Measurements from ENCODE around the gene ZSWIM8. TPM values are rescaled to one million over a fixed set of nuclear protein-coding genes. Genes with fewer than 3 reads are reported as not detected.

Gene ZSWIM8
- total and polyA plus RNA-seq, 10 of the 15 experiments (the other 5 are each of a cell fraction or from before 2014, with no cell fraction given): 7.8 to 47.1 (median 23.6) TPM

DNA sequence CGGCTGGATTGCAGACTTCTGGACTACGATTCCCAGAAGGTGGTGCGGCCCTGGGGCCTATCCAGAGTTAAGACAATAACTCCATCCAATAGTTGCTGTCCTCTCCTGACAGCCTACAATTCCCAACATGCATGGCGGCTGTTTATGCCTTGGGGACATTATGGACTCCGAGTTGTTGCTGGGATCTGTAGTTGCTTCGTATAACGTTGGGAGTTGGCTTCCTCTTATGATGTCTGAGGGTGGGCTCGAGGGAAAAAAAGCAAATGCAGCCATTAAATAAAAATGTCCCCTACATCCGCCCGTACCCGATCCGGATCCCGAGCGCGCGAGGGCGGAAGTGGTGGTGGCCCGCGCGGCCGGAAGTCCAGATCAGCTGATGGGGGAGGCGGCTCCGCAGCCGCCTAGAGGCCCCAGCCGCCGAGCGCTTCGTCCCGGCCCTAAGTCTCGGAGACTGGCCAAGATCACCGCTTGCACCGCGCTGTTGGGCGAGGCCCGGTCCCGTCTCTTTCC is at the start of gene ZSWIM8 (continued):
- TF ChIP-seq MTA2 (IDR thresholded peaks at IDR 0.05; ENCODE audit: low read depth): 0 out of 2 replicates have a peak, but pooled peaks have one; percentile 26
- TF ChIP-seq, protein P1, sequence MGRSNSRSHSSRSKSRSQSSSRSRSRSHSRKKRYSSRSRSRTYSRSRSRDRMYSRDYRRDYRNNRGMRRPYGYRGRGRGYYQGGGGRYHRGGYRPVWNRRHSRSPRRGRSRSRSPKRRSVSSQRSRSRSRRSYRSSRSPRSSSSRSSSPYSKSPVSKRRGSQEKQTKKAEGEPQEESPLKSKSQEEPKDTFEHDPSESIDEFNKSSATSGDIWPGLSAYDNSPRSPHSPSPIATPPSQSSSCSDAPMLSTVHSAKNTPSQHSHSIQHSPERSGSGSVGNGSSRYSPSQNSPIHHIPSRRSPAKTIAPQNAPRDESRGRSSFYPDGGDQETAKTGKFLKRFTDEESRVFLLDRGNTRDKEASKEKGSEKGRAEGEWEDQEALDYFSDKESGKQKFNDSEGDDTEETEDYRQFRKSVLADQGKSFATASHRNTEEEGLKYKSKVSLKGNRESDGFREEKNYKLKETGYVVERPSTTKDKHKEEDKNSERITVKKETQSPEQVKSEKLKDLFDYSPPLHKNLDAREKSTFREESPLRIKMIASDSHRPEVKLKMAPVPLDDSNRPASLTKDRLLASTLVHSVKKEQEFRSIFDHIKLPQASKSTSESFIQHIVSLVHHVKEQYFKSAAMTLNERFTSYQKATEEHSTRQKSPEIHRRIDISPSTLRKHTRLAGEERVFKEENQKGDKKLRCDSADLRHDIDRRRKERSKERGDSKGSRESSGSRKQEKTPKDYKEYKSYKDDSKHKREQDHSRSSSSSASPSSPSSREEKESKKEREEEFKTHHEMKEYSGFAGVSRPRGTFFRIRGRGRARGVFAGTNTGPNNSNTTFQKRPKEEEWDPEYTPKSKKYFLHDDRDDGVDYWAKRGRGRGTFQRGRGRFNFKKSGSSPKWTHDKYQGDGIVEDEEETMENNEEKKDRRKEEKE (IDR thresholded peaks at IDR 0.05): no peak
- TF ChIP-seq, protein P2, sequence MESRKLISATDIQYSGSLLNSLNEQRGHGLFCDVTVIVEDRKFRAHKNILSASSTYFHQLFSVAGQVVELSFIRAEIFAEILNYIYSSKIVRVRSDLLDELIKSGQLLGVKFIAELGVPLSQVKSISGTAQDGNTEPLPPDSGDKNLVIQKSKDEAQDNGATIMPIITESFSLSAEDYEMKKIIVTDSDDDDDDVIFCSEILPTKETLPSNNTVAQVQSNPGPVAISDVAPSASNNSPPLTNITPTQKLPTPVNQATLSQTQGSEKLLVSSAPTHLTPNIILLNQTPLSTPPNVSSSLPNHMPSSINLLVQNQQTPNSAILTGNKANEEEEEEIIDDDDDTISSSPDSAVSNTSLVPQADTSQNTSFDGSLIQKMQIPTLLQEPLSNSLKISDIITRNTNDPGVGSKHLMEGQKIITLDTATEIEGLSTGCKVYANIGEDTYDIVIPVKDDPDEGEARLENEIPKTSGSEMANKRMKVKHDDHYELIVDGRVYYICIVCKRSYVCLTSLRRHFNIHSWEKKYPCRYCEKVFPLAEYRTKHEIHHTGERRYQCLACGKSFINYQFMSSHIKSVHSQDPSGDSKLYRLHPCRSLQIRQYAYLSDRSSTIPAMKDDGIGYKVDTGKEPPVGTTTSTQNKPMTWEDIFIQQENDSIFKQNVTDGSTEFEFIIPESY (IDR thresholded peaks at IDR 0.05): no peak
- TF ChIP-seq CBX3 (IDR thresholded peaks at IDR 0.05; ENCODE audit: borderline replicate concordance, low read depth): no peak
- TF ChIP-seq TARDBP (IDR thresholded peaks at IDR 0.05; ENCODE audit: borderline replicate concordance): peak; percentile 44; the same call in 1 of the 2 replicates
- no peak for TF ChIP-seq RCOR1 (conservative IDR thresholded peaks at IDR 0.05; ENCODE audit: low read depth, low read length)
- TF ChIP-seq, protein P3, sequence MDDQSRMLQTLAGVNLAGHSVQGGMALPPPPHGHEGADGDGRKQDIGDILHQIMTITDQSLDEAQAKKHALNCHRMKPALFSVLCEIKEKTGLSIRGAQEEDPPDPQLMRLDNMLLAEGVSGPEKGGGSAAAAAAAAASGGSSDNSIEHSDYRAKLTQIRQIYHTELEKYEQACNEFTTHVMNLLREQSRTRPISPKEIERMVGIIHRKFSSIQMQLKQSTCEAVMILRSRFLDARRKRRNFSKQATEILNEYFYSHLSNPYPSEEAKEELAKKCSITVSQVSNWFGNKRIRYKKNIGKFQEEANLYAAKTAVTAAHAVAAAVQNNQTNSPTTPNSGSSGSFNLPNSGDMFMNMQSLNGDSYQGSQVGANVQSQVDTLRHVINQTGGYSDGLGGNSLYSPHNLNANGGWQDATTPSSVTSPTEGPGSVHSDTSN (IDR thresholded peaks at IDR 0.05; ENCODE audit: insufficient replicate concordance, low read depth, low read length): peak; percentile 62
- TF ChIP-seq, protein P4, sequence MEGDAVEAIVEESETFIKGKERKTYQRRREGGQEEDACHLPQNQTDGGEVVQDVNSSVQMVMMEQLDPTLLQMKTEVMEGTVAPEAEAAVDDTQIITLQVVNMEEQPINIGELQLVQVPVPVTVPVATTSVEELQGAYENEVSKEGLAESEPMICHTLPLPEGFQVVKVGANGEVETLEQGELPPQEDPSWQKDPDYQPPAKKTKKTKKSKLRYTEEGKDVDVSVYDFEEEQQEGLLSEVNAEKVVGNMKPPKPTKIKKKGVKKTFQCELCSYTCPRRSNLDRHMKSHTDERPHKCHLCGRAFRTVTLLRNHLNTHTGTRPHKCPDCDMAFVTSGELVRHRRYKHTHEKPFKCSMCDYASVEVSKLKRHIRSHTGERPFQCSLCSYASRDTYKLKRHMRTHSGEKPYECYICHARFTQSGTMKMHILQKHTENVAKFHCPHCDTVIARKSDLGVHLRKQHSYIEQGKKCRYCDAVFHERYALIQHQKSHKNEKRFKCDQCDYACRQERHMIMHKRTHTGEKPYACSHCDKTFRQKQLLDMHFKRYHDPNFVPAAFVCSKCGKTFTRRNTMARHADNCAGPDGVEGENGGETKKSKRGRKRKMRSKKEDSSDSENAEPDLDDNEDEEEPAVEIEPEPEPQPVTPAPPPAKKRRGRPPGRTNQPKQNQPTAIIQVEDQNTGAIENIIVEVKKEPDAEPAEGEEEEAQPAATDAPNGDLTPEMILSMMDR (IDR thresholded peaks at IDR 0.05 in 2 of 3, conservative IDR thresholded peaks at IDR 0.05 in 1 of 3; ENCODE audit: control insufficient read depth in 2 of 3, extremely low read depth in 1 of 3, insufficient read depth in 1 of 3, low read depth in 3 of 3, low read length in 3 of 3): no peak
- peak; percentile 12 for TF ChIP-seq FOS (IDR thresholded peaks at IDR 0.05; ENCODE audit: borderline replicate concordance, extremely low read depth, insufficient read length)
- peak; percentile 93 for TF ChIP-seq HCFC1 (IDR thresholded peaks at IDR 0.05; ENCODE audit: low read length)
- no peak for TF ChIP-seq SMAD1 (IDR thresholded peaks at IDR 0.05; ENCODE audit: low read depth, partially characterized antibody)
- TF ChIP-seq, protein P5, sequence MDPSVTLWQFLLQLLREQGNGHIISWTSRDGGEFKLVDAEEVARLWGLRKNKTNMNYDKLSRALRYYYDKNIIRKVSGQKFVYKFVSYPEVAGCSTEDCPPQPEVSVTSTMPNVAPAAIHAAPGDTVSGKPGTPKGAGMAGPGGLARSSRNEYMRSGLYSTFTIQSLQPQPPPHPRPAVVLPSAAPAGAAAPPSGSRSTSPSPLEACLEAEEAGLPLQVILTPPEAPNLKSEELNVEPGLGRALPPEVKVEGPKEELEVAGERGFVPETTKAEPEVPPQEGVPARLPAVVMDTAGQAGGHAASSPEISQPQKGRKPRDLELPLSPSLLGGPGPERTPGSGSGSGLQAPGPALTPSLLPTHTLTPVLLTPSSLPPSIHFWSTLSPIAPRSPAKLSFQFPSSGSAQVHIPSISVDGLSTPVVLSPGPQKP (IDR thresholded peaks at IDR 0.05; ENCODE audit: low read depth, low read length): peak; percentile 82
- peak; percentile 87; the same call in 1 of the 2 replicates for TF ChIP-seq ZNF207 (IDR thresholded peaks at IDR 0.05; ENCODE audit: borderline replicate concordance)
- peak; percentile 44 to 67; a peak in 1 of 4 replicates for TF ChIP-seq BHLHE40 (IDR thresholded peaks at IDR 0.05; ENCODE audit: borderline replicate concordance in 1 of 2, low read depth in 2 of 2, low read length in 1 of 2)
- peak; percentile 94 for TF ChIP-seq YY1 (IDR thresholded peaks at IDR 0.05; ENCODE audit: low read depth, low read length)
- TF ChIP-seq, protein P6, sequence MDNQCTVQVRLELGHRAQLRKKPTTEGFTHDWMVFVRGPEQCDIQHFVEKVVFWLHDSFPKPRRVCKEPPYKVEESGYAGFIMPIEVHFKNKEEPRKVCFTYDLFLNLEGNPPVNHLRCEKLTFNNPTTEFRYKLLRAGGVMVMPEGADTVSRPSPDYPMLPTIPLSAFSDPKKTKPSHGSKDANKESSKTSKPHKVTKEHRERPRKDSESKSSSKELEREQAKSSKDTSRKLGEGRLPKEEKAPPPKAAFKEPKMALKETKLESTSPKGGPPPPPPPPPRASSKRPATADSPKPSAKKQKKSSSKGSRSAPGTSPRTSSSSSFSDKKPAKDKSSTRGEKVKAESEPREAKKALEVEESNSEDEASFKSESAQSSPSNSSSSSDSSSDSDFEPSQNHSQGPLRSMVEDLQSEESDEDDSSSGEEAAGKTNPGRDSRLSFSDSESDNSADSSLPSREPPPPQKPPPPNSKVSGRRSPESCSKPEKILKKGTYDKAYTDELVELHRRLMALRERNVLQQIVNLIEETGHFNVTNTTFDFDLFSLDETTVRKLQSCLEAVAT (IDR thresholded peaks at IDR 0.05): peak; percentile 70
- peak; percentile 60; the same call in 1 of the 2 replicates for TF ChIP-seq PML (IDR thresholded peaks at IDR 0.05; ENCODE audit: low read length)
- no peak for TF ChIP-seq JUNB (IDR thresholded peaks at IDR 0.05)

Measured in GM12878 (cell line).